ENCODE measurements around the gene WASF3.

- TF ChIP-seq CTCF (IDR thresholded peaks at IDR 0.05; ENCODE audit: low read depth, low read length, missing input control) (no peak), RXRA (IDR thresholded peaks at IDR 0.05) (no peak), MAX (IDR thresholded peaks at IDR 0.05) (no peak), REST (IDR thresholded peaks at IDR 0.05) (no peak), TAF1 (conservative IDR thresholded peaks at IDR 0.05) (no peak), SP1 (IDR thresholded peaks at IDR 0.05) (no peak)
These were observed 121.3 kb downstream of the WASF3 start for GRCh38 chr13:26678796-26679195.
